Heart left ventricle (tissue), 13 donors: Measurements from ENCODE around the gene LMF1.

ENCODE experiments used
- CTCF ChIP-seq, 12 donors: fragments of 200-600 bp; sonication (generic) in 4 of 12; IDR thresholded peaks; one replicate each; pipeline versions ENCODE4 v1.5.0 to v1.8.0; 2018 to 2022; ENCODE audit warnings: antibody characterized with exemption in 12 of 12, mild to moderate bottlenecking in 5 of 12
- POLR2A ChIP-seq, 2 donors: fragments of 450-650 bp; IDR thresholded peaks; one replicate each; pipeline ENCODE4 v1.6.1; 2017; ENCODE audit warnings: antibody characterized with exemption in 2 of 2, mild to moderate bottlenecking in 2 of 2, moderate library complexity in 2 of 2
- donor health status: ischemic (EF 13 %, LVEDD 7.1; RV severe dilation, severe dysfunction).
- donor health status: DM: no; HTN: yes; CAD: no.
- donor health status: DM: no; HTN: no; CAD: no.
- donor health status: ischemic (EF 25% LVEDD 6.9; RV normal size, moderate dysfunction).
- donor health status: ischemic (EF 25% LVEDD 5.7; RV mildly dilated, moderate dysfunction).
- donor health status: ischemic (EF 35%, LVEDD 5.7; RV mildly dilated, moderate dysfunction).
- donor health status: nonischemic (EF 11% LVEDD 7.7; RV severe dilation, severe dysfunction).
- donor health status: DM: yes; HTN: yes; CAD: no.
- donor health status: PGD.
- donor health status: ischemic (EF 29% LVEDD 5.4; RV normal size, mild dysfunction).
- donor health status: nonischemic (EF 23%, LVEDD 6.1; RV moderate dilation, normal function).

- no peak for TF ChIP-seq CTCF (IDR thresholded peaks at IDR 0.05)
- TF ChIP-seq POLR2A (IDR thresholded peaks at IDR 0.05) = no peak
Measured at GRCh38 chr16:974611-975261, 4.0 kb upstream of the LMF1 start.
